Stimulated activated CD4-positive, alpha-beta T cell treated with anti-CD3 and anti-CD28 coated beads, TNF-alpha, amount 100 ng/mL, for 4 hours (primary cell): ENCODE results near the gene TNNI2.
"Not testable (repeated sequence)": the region's sequence is repeated elsewhere in the genome, so short reads cannot be mapped to it uniquely, and the experiment has no call there.

Source experiments
- DNase-seq, 3 experiments: peaks; one replicate each; pipeline ENCODE4 v3.0.0-alpha.2; 2020; ENCODE audit warnings: low read depth in 3 of 3

TNNI2 gene

DNA sequence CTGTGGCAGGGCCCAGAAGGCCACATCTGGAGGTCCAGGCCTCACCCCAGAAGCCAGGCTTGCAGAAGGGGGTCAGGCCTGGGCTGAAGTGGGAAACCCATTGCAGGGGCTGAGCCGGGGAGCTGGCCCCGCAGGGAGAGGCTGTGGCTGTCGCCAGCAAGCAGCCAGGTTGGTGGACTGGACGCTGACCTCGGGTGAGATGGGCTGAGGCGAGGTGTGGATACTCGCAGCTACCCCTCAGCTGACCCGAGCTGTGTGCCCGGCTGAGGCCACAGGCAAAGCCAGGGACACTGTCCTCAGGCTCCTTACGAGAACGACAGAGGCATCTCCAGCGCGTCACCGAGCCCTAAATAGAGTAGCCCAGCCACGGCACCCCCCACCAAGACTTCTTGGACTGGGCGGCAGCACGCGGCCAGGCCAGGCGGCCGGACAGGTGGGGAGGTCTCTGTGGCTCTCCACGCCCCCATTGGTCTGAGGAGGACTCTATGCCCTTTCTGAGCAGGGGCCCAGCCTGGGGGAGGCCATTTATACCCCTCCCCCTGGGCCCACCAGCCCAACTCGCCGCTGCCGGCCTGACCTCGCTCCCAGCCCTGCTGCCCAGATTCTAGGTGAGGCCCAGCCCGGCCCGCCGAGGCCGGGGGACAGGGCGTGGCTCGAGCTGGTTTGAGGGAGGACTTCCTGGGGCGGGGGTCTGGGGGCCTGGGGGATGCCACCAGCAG, at the start of gene TNNI2:
TSS of gene TNNI2 (plus strand) at position 556 of the 719 bp plus-strand sequence. CDS start 716 bp downstream, outside the sequence.
- no peak for DNase-seq

DNA sequence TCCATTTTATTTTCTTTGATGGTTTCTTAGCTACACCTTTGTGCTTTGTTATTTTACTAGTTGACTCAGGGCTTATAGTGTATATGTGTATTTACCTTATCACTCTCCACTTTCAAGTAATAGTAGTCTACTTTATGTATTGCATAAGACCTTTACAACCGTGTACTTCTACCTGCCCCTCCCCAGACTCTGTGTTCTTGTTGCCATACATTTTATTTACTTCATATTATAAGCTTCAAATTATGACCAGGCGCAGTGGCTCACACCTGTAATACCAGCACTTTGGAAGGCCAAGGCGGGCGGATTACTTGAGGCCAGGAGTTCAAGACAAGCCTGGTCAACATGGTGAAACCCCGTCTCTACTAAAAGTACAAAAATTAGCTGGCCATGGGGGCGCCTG, 46.9 kb upstream of the TNNI2 start:
- DNase-seq: no peak

DNA sequence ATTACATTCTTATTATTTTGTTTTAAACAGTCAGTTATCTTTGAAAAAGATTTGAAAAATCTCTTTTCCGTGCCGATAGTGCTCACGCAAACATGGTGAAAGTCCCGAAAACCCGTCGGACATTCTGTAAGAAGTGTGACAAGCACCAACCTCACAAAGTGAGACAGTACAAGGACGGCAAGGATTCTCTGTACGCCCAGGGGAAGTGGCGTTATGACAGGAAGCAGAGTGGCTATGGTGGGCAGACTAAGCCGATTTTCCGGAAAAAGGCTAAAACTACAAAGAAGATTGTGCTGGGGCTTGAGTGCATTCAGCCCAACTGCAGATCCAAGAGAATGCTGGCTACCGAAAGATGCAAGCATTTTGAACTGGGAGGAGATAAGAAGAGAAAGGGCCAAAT, 46.3 kb upstream of the TNNI2 start:
- no peak for DNase-seq

DNA sequence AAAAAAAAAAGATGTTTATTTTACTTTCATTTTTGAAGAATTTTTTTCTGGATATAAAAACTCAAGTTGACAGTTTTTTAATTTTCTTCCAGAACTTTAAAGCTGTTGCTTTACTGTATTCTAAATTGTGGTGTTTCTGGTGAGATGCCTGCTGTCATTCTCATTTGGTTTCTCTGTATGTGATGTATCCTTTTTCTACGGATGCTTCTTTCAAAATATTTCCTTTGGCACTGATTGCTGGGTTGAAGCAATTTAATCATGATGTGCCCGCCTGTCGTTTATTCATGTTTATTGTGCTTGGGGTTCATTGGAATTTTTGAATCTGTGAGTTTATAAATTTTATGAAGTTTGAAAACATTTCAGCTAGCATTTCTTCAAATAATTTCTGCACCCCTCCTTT, 45.7 kb upstream of the TNNI2 start:
- DNase-seq: no peak

DNA sequence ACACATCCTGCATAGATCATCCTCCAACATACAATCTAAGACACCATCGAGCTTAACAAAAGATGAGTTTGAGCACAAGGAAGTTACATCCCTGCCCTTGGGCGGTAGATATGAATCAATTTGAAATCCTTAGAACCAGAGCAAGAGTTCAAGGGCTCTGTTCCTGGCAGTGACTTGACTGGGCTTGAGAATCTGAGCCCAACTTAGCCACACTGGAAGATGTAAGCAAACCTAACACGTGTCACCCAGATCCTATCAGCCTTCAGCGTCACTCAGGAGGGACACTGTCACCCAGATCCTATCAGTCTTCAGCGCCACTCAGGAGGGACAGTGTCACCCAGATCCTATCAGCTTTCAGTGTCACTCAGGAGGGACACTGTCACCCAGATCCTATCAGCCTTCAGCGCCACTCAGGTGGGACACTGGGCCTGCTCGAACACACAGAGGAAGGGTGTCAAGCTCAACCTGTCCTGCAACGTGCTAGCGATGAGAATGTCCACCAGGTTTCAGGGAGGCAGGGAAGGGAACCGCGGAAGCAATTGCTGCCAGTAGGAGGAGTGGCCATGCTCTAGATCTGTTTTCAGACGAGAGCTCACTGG, 42.3 kb upstream of the TNNI2 start:
- DNase-seq: no peak

DNA sequence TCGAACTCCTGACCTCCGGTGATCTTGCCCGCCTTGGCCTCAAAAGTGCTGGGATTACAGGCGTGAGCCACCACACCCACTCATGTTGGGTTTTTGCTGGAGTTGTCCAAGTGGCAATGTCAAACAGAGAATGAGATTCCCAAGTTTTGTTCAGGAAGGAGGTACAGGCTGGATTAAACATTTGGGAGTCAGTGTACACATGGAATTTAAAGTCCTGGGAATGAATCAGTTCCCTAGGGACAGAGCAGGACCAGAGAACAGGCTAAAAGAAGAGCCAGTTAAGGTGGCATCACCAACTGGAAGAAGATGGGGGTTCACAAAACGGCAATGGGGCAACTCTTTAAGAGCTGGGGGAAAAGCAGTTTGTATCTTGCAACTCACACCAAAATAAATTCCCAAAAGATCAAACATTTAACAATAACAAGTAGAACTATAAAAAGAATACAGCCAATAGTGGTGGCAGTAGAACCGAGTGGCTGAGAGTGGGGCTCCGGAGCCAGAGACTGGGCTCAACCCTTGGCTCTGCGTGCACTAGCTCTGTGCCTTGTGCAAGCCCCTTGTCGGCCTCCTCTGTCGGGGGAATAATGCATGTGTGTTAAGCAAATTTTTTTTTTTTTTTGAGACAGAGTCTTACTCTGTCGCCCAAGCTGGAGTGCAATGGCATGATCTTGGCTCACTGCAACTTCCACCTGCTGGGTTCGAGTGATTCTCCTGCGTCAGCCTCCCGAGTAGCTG, 41.2 kb upstream of the TNNI2 start:
- no peak for DNase-seq

DNA sequence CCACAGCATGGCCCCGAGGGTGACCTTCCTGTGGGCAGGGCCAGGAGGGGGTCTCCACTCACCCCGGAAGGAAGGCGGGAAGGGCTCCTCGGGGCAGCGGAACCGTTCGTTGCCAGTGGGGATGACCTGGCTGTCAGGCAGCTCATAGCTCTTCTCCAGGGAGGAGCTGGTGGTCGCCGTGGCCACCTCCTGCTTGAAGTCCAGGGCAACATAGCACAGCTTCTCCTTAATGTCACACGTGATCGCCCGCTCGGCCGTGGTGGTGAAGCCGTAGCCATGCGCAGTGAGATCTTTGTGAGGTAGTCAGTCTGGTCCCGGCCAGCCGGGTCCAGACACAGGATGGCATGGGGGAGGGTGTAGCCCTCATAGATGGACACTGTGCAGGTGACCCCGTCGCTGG, 35.5 kb upstream of the TNNI2 start:
- DNase-seq: no peak

DNA sequence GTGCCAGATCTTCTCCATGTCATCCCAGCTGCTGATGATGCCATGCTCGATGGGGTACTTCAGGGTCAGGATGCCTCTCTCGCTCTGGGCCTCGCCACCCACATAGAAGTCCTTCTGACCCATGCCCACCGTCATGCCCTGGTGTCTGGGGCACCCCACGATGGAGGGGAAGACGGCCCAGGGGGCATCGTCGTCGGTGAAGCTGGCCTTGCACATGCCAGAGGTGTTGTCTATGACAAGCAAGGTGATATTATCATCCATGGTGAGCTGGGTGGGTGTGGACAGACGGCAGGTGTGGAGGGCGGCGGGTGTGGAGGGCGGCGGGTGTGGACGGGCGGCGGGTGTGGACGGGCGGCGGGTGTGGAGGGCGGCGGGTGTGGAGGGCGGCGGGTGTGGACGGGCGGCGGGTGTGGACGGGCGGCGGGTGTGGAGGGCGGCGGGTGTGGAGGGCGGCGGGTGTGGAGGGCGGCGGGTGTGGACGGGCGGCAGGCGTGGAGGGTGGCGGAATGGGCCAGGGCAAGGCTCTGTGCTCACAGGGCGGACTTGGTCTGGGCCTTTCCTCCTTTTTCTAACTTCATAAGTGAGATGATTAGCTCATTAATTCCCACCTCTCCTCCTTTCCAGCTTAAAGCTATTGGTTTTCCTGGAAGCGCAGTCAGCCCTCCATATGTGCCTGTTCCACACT, 34.8 kb upstream of the TNNI2 start:
- DNase-seq: not testable (repeated sequence)

DNA sequence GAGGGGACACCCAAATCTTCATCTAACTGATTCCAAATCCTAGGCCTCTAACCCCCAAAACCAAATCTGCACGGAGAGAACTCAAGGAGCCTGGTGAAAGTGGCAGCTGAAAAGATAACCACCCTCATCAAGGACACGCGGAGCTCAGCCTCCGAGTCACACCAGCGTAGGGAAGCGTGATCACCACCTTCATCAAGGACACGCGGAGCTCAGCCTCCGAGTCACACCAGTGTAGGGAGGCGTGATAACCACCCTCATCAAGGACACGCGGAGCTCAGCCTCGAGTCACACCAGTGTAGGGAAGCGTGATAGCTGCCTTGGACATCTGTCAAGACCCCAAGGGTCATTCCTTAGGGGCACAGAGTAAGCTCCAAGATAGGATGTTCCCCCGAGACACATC, 33.3 kb upstream of the TNNI2 start:
- DNase-seq: no peak

DNA sequence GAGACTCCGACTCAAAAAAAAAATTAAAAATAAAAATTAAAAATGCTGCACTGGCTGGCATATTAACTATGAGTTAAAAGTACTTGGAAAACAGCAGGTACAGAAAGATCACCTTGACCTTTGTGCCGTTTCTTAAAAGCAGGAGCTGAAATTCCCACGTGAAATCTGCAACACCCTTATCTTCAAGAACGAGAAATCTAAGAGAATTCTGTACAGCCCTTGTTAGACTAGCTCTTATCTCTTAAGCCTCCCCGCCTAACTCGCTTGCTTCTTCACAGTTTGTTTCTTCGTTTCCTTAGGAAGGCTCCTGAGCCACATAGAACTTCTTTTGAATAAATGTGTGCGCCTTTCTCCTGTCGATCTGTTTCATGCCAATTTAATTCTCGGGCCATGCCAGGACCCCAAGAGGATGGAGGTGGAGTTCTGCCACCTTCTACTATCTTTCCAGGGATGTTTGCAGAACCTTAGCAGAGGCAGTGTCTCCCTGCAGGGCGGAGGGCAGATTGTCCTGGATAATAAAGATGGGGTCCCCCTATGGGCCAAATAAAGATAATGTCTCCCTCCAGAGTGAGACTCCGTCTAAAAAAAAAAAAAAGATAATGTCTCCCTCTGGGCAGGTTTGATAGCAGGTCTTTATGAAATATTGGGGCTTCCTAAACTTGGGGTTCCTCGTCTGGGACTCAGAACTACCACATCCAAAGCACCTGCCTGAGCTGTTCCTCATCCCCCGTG, 31.4 kb upstream of the TNNI2 start:
- no peak for DNase-seq

DNA sequence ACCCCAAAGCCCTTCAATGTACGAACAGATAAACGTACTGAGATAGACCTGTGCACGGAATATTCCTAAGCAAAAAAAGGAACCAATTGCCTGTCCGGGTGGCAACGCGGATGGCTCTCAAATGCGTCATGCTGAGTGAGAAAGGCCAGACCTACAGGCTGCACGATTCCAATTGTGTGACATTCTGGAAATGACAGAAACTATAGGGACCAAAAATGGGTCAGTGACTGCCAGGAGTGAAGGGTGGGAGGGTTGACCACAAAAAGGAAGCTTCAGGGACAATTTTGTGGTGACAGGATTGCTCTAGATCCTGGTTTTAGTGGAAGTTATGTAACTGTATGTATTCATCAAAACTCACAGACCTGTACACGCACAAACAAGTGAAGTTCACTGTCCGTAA, 28.0 kb upstream of the TNNI2 start:
- no peak for DNase-seq

DNA sequence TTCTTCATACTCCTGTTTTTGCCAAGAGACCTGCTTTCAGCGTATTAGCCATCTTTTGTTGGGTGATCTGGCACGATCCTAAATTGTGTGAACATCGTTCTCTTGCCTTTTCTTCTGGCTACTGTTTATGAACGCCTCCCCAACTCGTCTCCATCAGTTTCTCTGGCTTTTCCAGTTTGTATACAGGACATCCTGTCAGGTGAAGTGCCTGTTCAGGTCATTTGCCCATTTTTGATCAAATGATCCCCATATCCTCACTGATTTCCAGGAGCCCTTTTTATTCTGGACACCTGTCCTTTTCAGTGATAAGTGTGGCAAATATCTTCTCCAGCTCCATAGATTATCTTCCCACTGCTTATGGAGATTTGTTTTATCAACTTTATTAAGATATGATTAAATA, 26.5 kb upstream of the TNNI2 start:
- DNase-seq: no peak

DNA sequence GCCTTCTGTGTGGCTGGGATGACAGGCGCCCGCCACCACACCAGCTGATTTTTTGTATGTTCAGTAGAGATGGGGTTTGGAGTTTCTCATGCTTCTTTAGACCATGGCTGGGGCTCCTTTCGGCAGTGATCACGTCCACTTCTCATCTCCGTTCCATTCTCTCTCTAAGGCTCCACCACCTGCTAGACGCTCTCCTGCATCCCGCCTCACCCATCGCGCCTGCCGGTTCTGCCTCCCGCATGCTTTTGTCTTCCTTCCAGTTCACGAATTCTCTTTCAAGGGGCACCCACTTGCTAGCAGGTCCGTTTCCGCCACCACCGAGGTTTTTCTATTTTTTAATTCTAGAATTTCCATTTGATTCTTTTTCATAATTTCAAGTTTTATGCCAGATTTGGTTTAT, 26.0 kb upstream of the TNNI2 start:
- DNase-seq: no peak

DNA sequence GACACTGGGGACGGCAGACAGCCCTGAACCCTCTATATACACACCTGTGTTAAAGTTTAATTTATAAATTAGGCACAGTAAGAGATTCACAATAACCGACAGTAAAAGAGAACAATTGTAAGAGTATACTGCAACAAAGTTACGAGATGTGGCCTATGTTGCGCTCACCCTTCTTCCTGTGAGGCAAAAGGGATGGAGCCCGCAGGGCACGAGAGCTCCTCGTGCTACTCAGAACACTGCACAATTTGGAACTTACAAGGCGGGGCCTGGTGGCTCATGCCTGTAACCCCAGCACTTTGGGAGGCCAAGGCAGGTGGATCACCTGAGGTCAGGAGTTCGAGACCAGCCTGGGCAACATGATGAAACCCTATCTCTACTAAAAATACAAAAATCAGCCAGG, 25.4 kb upstream of the TNNI2 start:
- DNase-seq: not testable (repeated sequence)

DNA sequence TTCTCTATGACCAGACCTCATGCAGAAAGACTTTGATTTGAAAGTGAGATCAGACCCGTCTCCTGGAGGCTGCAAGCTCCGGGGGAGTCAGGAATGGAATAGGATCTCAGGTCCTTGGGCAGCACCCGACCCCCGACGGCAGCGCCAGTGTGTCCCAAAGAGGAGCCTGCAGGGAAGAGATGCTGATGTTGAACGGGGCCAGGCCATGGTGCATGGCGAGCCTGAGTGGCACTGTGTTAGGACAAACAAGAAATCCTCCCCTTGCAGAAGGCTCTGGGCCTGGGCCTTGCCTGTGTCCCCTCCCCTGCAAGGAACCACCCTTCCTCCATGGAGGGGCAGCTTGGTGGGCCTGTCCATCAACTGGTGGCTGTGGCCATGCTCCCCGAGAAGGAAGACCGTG, 24.1 kb upstream of the TNNI2 start:
- DNase-seq: no peak

DNA sequence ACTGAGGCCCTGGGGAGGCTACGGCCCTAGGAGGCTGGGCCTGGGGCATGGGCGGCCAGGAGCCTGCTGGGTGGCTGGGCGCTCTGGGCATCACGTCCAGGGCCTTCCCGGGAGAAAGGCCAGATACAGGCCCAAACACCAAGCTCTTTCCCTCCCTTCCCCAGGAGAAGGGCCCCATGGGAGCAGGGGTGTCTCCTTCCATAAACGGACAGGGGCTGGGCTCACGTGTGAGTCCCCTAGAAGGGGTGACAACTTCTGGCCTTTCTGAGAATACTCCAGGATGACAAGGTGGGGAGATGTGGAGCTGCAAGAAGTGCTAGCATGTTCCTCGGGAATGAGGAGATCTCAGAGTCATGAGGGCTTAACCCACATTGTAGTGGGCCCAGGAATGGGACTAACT, 23.5 kb upstream of the TNNI2 start:
- DNase-seq: no peak

DNA sequence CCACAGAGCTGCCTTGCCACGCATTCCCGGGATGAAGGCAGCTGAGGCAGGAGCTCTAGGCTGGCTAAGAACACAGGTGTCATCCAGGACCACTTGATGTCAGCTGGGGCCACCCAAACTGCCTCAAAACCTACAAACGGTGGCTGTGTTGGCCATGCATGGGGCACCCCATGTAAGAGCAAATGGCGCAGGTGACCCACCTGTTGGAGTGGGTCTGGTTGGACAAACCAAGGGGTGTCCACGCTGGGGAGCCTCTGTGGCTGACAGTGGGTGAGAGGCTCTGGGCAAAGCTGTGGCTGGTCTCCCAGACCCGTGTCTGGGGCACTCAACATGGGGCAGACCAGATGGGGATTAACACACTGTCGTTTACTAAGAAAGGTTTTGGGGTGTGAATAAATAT, 23.0 kb upstream of the TNNI2 start:
- DNase-seq: no peak

DNA sequence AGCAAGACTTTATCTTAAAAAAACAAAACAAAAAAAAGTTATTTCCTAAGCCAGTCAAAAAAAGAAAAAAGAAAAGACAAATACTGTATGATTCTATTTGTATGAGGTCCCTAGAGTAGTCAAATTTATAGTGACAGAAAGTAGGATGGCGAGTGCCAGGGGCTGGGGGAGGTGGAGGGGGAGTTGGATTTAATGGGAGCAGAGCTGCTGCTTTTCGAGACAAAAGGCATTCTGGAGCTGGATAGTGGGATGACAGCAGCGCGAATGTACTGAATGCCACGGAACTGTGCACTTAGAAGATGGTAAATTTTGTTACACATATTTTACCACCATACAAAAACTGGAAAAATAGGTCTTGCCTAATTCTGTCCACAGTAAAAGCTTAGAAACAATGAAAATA, 21.8 kb upstream of the TNNI2 start:
- DNase-seq: no peak

DNA sequence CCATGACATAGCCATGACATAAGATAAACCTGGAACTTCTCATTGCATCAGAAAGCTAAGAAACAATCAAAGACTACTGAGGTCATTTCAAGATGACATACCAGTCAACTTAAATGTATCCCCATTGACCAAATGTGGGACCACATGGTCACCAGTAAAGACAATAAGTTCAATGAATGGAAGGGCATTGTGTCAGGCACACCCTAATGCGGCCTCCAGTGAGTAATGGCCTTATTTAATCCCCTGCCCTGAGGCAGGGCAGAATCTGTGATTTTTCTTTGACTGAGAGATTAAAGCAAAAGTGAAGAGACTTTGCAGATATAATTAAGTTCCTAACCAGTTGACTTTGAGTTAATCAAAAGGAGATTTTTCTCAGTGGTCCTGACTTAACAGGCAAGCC, 21.3 kb upstream of the TNNI2 start:
- no peak for DNase-seq

DNA sequence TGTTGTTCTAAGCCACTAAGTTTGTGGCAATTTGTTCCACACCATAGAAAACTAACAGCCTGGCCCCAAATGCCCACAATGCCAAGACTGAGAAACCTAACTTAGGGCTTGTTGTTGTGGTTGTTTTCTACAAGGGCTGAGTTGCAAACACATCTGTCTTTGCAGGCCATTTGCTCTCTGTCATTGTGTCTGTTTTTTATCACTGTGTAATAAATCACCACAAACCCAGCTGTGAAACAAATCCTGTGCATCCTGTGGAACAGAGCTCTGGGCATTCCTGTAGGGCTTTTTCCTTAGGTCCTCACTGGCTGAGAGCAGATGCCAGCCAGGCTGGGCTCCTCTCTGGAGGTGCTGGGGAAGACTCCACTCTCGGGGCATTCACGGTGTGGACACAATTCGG, 19.7 kb upstream of the TNNI2 start:
- no peak for DNase-seq

DNA sequence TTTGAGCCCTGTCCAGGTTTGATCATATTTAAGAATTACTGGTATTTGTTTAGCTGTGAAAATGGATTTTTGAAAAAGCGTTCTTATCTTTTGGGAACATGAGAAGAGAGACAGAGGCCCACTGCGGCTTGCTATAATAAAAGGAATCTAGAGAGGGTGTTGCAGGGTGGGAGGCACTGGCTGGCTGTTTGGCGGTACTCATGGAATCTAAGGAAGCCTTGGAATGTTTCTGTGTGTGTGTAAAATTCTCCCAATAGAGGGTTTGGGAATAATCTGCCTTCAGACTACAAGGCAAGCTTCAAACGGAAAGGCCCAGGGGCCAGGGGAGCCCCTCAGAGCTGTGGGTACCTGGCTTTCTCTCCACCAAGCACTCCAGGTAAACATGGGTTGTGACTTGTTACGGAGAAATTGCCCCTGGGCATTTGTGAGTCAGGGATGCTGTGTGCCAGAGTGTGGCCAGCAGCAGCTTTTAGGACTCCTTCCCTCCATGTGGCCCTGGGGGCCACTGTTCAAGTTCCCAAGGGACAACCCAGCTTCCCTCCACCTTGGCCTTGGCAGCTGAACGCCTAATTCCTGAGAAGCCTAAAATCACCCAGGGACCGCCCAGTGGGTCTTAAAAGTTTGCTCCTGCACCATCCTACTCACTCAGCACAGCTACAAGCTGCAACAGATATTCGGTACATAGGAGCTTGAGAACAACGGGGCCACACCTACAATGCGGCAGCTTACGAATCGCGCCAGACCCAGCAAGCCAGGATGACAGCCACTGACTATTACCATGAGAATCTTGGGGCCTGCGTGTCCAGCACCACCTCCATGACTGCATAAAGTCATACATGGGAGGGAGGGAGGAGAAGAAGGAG, 18.1 kb upstream of the TNNI2 start:
- no peak for DNase-seq
